Heart left ventricle (tissue), 16 donors: Measurements from ENCODE around the gene ASPDH. TPM values are rescaled to one million over a fixed set of nuclear protein-coding genes. Genes with fewer than 3 reads are reported as not detected.
A peak's percentile ranks its signal among the peaks of the same experiment; 100 is the strongest.

Experiments used
- ATAC-seq, 4 donors: fragments of 200-7000 bp; cut with Tn5 transposase; one replicate each; pipeline ENCODE4 v1.9.1; 2020 to 2022; ENCODE audit warnings: moderate library complexity in 4 of 4, mild to moderate bottlenecking in 3 of 4, moderate number of reproducible peaks in 1 of 4
- DNase-seq, 5 donors: peaks; one replicate each; pipeline ENCODE4 v3.0.0-alpha.2; 2020
- H3K27ac ChIP-seq, 12 donors: fragments of 200-600 bp; sonication (generic) in 4 of 12; one replicate each; pipeline versions ENCODE4 v1.5.0 to v1.8.0; 2016 to 2022; ENCODE audit warnings: mild to moderate bottlenecking in 2 of 12
- H3K27me3 ChIP-seq, 9 donors: fragments of 200-600 bp; sonication (generic) in 2 of 9; one replicate each; pipeline versions ENCODE4 v1.5.1 to v1.8.0; 2016 to 2022; ENCODE audit warnings: mild to moderate bottlenecking in 3 of 9
- H3K36me3 ChIP-seq, 9 donors: fragments of 200-600 bp; sonication (generic) in 2 of 9; one replicate each; pipeline versions ENCODE4 v1.5.0 to v1.8.0; 2018 to 2022; ENCODE audit warnings: mild to moderate bottlenecking in 2 of 9
- H3K4me1 ChIP-seq, 12 donors: fragments of 200-600 bp; sonication (generic) in 4 of 12; one replicate each; pipeline versions ENCODE4 v1.5.0 to v1.8.0; 2016 to 2022; ENCODE audit warnings: mild to moderate bottlenecking in 3 of 12
- H3K4me3 ChIP-seq, 12 donors: fragments of 200-600 bp; sonication (generic) in 4 of 12; one replicate each; pipeline versions ENCODE4 v1.5.0 to v1.8.0; 2017 to 2022; ENCODE audit warnings: mild to moderate bottlenecking in 9 of 12, moderate library complexity in 4 of 12
- H3K9me3 ChIP-seq, 12 donors: fragments of 200-600 bp; sonication (generic) in 4 of 12; one replicate each; pipeline versions ENCODE4 v1.5.0 to v1.8.0; 2016 to 2022; ENCODE audit warnings: mild to moderate bottlenecking in 1 of 12
- POLR2A ChIP-seq, 2 donors: fragments of 450-650 bp; IDR thresholded peaks; one replicate each; pipeline ENCODE4 v1.6.1; 2017; ENCODE audit warnings: antibody characterized with exemption in 2 of 2, mild to moderate bottlenecking in 2 of 2, moderate library complexity in 2 of 2
- WGBS, 4 donors: extraction: QIAGEN DNeasy Blood & Tissue Kit in 2 of 4; methylation state at CpG; one replicate each; pipeline versions ENCODE4 v1.1.5 to v1.1.7; 2013 to 2018; 5-methylcytosine and 5-hydroxymethylcytosine counted together
- intact Hi-C, 10 donors: fragments of 100-400 bp; cut with DNase I; formaldehyde crosslinking; loops; one replicate each; pipeline versions ENCODE4 v1.11.1 to v1.14.2; 2022
- polyA plus RNA-seq, 2 donors: library from polyadenylated mRNA; stranded (reverse); fragments of 200-250 nt; gene quantifications; one replicate each; pipeline ENCODE4 v1.2.3, GENCODE V29; 2013
- total RNA-seq, 9 donors: library from RNA; depleted of rRNA in 2 of 9; stranded (reverse); fragments of >200 nt in 2 of 9; fragmentation: NEBNext Ultra II Directional in 3 of 9; extraction: Animal tissue kit (Norgen Biotek cat#: 25700) in 3 of 9; gene quantifications; one replicate each; pipeline versions ENCODE4 v1.1.0 to v1.2.4, GENCODE V29; 2016 to 2023
- TF ChIP-seq, protein P1 (sequence below), 12 donors: fragments of 200-600 bp; sonication (generic) in 4 of 12; IDR thresholded peaks; one replicate each; pipeline versions ENCODE4 v1.5.0 to v1.8.0; 2018 to 2022; ENCODE audit warnings: antibody characterized with exemption in 12 of 12, mild to moderate bottlenecking in 5 of 12
- donor health status: ischemic (EF 13 %, LVEDD 7.1; RV severe dilation, severe dysfunction).
- donor health status: healthy with polysubstance abuse.
- donor health status: DM: no; HTN: yes; CAD: no.
- donor health status: DM: no; HTN: no; CAD: no.
- donor health status: ischemic (EF 25% LVEDD 6.9; RV normal size, moderate dysfunction).
- donor health status: ischemic (EF 25% LVEDD 5.7; RV mildly dilated, moderate dysfunction).
- donor health status: healthy.
- donor health status: DM: yes; HTN: yes; CAD: no.
- donor health status: ischemic (EF 35%, LVEDD 5.7; RV mildly dilated, moderate dysfunction).
- donor health status: nonischemic (EF 11% LVEDD 7.7; RV severe dilation, severe dysfunction).
- donor health status: DM: yes; HTN: yes; CAD: no.
- donor health status: PGD.
- donor health status: ischemic (EF 29% LVEDD 5.4; RV normal size, mild dysfunction).
- donor health status: nonischemic (EF 23%, LVEDD 6.1; RV moderate dilation, normal function).

The ASPDH gene
- total and polyA plus RNA-seq, 11 donors: not detected

DNA sequence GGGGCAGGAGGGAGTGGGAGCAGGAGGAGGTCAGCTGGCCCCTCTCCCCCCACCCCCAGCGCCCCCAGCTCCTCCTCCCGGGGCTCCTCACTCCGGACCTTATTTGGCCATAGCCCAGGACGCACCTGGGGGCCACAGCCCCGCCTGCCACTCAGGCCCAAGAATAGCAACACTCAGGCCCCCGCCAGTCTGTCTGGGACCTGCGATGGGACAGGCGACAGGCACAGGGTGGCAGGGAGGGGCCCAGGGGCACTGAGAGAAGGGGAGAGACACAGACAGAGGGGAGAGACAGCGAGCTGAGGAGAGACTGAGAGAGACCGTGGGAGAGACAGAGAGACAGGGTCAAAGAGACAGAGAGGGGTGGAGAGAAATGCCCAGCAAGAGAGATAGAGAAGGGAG, 13.0 kb downstream of the ASPDH start:
- peak; percentile 66 to 81 (median 76) for ATAC-seq
- H3K27me3 ChIP-seq: no peaks in the 10 kb centered on the region
- TF ChIP-seq, protein P1, sequence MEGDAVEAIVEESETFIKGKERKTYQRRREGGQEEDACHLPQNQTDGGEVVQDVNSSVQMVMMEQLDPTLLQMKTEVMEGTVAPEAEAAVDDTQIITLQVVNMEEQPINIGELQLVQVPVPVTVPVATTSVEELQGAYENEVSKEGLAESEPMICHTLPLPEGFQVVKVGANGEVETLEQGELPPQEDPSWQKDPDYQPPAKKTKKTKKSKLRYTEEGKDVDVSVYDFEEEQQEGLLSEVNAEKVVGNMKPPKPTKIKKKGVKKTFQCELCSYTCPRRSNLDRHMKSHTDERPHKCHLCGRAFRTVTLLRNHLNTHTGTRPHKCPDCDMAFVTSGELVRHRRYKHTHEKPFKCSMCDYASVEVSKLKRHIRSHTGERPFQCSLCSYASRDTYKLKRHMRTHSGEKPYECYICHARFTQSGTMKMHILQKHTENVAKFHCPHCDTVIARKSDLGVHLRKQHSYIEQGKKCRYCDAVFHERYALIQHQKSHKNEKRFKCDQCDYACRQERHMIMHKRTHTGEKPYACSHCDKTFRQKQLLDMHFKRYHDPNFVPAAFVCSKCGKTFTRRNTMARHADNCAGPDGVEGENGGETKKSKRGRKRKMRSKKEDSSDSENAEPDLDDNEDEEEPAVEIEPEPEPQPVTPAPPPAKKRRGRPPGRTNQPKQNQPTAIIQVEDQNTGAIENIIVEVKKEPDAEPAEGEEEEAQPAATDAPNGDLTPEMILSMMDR (IDR thresholded peaks at IDR 0.05): no peak
- TF ChIP-seq POLR2A (IDR thresholded peaks at IDR 0.05): peak in 1 of 2 donors; percentile 53
- H3K36me3 ChIP-seq: peaks cover 0 to 5% (median 0%) of the 10 kb centered on the region in 9 donors
- peak overlapping the region; percentile 78 to 100 (median 93) for H3K27ac ChIP-seq
- intact Hi-C loops: no loop called here
- peak overlapping the region in 11 of 12 donors; percentile 38 to 67 (median 51) for H3K4me3 ChIP-seq
- peaks cover 0 to 8% (median 0%) of the 10 kb centered on the region in 12 donors for H3K4me1 ChIP-seq
- DNase-seq: peak in 4 of 5 donors; percentile 88 to 96 (median 90)
- WGBS, 4 donors: 30 to 57% (median 40%) methylated on average over 8 to 10 of the region's 10 CpGs
- H3K9me3 ChIP-seq: no peaks in the 10 kb centered on the region

DNA sequence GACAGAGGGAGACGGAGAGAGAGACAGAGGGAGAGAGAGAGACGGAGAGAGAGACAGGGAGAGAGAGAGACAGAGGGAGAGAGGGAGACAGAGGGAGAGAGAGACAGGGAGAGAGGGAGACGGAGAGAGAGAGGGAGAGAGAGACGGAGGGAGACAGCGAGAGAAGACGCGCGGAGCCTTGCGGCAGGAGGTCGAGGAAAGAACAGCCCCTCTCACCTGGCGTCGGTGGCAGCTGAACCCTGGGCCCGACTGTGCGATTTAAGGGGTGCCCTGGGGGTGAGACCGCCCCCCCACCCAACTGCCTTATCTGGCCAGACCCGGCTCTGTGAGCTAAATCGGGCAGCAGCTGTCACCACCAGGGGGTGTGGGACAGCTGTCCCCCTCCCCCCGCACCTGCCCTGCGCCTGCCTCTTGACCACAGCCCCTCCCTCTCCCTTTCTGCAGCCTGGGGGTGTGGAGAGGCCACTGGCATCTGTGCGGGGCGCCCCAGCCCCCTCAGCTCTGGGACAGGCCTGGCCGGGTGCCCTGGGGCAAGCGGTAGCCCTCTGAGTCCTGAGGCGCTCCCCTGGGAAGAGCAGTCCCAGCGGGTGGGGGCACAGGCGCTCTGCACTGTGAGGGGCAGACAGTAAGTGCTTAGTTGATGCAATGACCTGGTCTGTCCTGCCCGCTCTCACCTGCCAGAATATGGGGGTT, 13.5 kb downstream of the ASPDH start:
- peak in 1 of 2 donors; percentile 92 for TF ChIP-seq POLR2A (IDR thresholded peaks at IDR 0.05)
- TF ChIP-seq, protein P1 (IDR thresholded peaks at IDR 0.05): peak in 3 of 12 donors; percentile 8 to 26 (median 16)
- WGBS, 4 donors: 31 to 39% (median 36%) methylated on average over 22 to 27 of the region's 27 CpGs
- H3K4me1 ChIP-seq: peaks cover 0 to 8% (median 0%) of the 10 kb centered on the region in 12 donors
- H3K27me3 ChIP-seq: no peaks in the 10 kb centered on the region
- no peaks in the 10 kb centered on the region for H3K9me3 ChIP-seq
- DNase-seq (peak; percentile 83 to 92 (median 86)), ATAC-seq (peak; percentile 52 to 62 (median 62))
- H3K27ac ChIP-seq: peak overlapping the region; percentile 71 to 100 (median 89)
- intact Hi-C loops: no loop called here
- H3K36me3 ChIP-seq: no peaks in the 10 kb centered on the region
- H3K4me3 ChIP-seq: peak overlapping the region in 11 of 12 donors; percentile 6 to 67 (median 51)

DNA sequence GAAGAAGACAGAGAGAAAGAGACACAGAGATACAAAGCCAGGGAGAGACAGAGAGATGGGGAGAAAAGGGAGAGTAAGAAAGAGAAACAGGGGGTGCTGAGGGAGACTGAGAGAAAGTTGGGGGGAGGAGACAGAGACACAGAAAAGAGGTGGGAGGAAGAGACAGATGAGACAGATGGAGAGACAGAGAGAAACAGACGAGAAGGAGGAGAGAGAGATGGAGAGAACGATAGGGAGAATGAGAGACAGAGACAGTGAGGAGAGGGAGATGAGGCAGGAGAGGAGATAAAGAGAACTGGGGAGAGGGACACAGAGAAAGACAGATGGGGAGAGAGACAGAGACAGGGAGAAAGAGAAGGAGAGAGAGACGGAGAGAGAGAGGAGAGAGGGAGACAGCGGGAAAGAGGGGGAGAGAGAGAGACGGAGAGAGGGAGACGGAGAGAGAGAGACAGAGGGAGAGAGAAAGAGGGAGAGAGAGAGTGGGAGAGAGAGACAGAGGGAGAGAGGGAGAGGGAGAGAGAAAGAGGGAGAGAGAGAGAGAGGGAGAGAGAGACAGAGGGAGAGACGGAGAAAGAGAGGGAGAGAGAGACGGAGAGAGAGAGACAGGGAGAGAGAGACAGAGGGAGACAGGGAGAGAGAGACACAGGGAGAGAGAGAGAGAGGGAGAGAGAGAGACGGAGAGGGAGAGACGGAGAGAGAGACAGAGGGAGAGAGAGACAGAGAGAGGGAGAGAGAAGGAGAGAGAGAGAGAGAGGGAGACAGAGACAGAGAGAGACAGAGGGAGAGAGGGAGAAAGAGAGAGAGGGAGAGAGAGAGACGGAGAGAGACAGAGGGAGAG, 15.3 kb downstream of the ASPDH start:
- Histone ChIP-seq H3K4me1 (peaks cover 0 to 8% (median 0%) of the 10 kb centered on the region in 12 donors), H3K27ac (peak overlapping the region; percentile 8 to 100 (median 70)), H3K4me3 (peak overlapping the region in 11 of 12 donors; percentile 13 to 67 (median 47)), H3K9me3 (no peaks in the 10 kb centered on the region), H3K36me3 (no peaks in the 10 kb centered on the region), H3K27me3 (no peaks in the 10 kb centered on the region)
- DNase-seq: no peak
- WGBS, 4 donors: 42 to 59% (median 53%) methylated on average over 11 of the region's 11 CpGs
- intact Hi-C loops: no loop called here
- ATAC-seq: no peak
- TF ChIP-seq, protein P1 (IDR thresholded peaks at IDR 0.05): peak in 1 of 12 donors; percentile 34
- peak in 1 of 2 donors; percentile 29 for TF ChIP-seq POLR2A (IDR thresholded peaks at IDR 0.05)

DNA sequence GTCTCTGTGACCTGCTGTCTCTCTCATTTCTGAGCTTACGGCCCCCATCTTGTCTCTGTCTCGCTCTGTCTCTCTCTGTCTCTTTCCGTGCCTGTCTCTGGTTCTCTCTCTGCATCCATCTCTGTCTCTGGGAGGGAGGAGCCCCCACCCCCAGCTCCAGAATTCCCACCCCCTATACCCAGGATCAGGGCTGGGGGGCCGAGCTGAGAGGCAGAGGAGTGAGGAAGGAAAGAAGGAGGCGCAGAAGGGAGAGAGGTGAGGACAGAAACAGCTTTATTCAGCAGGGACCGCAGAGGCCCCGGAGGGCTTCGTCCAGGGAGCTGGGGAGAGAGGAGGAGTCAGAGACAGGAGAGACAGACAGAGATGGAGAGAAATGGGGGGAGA, 16.7 kb downstream of the ASPDH start:
- DNase-seq: peak in 2 of 5 donors; percentile 57 to 60
- ATAC-seq: no peak
- H3K27me3 ChIP-seq: no peaks in the 10 kb centered on the region
- H3K27ac ChIP-seq: peak overlapping the region in 6 of 12 donors; percentile 51 to 85 (median 60)
- H3K9me3 ChIP-seq: no peaks in the 10 kb centered on the region
- TF ChIP-seq, protein P1 (IDR thresholded peaks at IDR 0.05): no peak
- TF ChIP-seq POLR2A (IDR thresholded peaks at IDR 0.05): peak in 1 of 2 donors; percentile 24
- H3K4me1 ChIP-seq: peaks cover 0 to 3% (median 0%) of the 10 kb centered on the region in 12 donors
- intact Hi-C loops: no loop called here
- peak overlapping the region in 5 of 12 donors; percentile 20 to 61 (median 38) for H3K4me3 ChIP-seq
- H3K36me3 ChIP-seq: no peaks in the 10 kb centered on the region
- 38 to 47% (median 42%) methylated on average over 8 of the region's 8 CpGs for WGBS, 4 donors
